Bronchial epithelial cell (primary cell): ENCODE results near the gene AMPH. TPM values are rescaled to one million over a fixed set of nuclear protein-coding genes. Genes with fewer than 3 reads are reported as not detected.
"Not testable (repeated sequence)": the region's sequence is repeated elsewhere in the genome, so short reads cannot be mapped to it uniquely, and the experiment has no call there.

ENCODE experiments used
- DNase-seq: peaks from one replicate; pipeline ENCODE4 v3.0.0-alpha.2; 2010; ENCODE audit warnings: low read depth
- FAIRE-seq: peaks from 2 replicates; lab custom pipeline; 2011; peaks lifted over from hg19 to GRCh38; lab: Jason Lieb, UNC
- H3K27me3 ChIP-seq: 2 replicates; pipeline ENCODE4 v1.5.1; 2011; ENCODE audit warnings: low read length; ENCODE audit not compliant: control insufficient read depth, insufficient read depth
- H3K36me3 ChIP-seq: 2 replicates; pipeline ENCODE4 v1.5.1; 2011; ENCODE audit warnings: low read length; ENCODE audit not compliant: control insufficient read depth, insufficient read depth
- H3K4me3 ChIP-seq: 2 replicates; pipeline ENCODE4 v1.5.1; 2011; ENCODE audit warnings: mild to moderate bottlenecking, low read depth, low read length, control low read depth
- CTCF ChIP-seq: IDR thresholded peaks from 2 replicates; pipeline ENCODE4 v1.5.1; 2011; ENCODE audit warnings: mild to moderate bottlenecking, moderate library complexity, low read length, control low read depth, inconsistent platforms; ENCODE audit not compliant: insufficient read depth, severe bottlenecking
- total RNA-seq: library from RNA; depleted of rRNA; stranded (reverse); fragments of >200 nt; gene quantifications from 2 replicates; pipeline ENCODE4 v1.2.1, GENCODE V29; 2014

AMPH gene
- total RNA-seq, 1 donor from 2014 or later: not detected

DNA sequence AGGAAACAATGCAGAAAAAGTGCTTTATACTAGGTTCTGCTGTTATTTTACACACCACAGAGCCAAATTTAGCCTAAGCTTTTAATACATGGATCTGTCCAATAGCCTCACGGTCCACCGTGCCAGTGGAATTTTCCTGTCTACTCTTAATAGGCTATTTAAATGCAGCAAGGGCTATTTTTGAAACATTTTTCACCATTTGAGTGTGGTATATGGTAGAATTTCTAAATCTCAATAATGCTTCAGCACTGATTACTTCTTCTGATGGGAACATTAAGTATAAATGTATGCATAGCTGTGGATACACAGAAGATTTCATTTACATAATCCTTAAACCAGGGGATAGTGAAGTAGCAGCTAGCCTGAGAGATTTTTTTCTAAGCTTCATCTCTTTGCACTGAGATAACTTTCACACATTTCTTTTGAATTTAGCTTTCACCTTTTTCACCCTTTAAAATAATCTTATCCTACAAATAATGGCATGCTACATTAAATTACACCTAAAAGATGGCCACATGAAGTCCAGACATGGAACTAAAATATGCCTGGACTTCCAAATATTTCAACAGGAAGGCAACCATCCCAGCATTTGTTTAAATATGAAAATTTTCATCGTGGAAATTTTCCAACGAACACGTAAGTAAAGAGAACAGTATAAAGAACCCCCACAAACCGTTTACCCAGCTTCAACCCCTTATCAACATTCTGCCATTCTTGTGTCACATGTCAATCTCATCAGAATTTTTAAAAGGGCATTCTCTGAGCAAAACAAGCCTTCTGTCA, 45.4 kb downstream of the AMPH start:
- FAIRE-seq: no peak
- DNase-seq: no peak
- no peaks in the 10 kb centered on the region for H3K27me3 ChIP-seq

GRCh38 chr7:38584443-38585210, 46.5 kb downstream of the AMPH start:
- Histone ChIP-seq H3K27me3 (no peaks in the 10 kb centered on the region), H3K36me3 (no peaks in the 10 kb centered on the region), H3K4me3 (no peak overlapping the region)
- DNase-seq (peak; percentile 5), FAIRE-seq (no peak)
- TF ChIP-seq CTCF: no peak

More for the DNA sequence above, 45.4 kb downstream of the AMPH start:
- Histone ChIP-seq H3K4me3 (no peak overlapping the region), H3K36me3 (no peaks in the 10 kb centered on the region)
- TF ChIP-seq CTCF: no peak

DNA sequence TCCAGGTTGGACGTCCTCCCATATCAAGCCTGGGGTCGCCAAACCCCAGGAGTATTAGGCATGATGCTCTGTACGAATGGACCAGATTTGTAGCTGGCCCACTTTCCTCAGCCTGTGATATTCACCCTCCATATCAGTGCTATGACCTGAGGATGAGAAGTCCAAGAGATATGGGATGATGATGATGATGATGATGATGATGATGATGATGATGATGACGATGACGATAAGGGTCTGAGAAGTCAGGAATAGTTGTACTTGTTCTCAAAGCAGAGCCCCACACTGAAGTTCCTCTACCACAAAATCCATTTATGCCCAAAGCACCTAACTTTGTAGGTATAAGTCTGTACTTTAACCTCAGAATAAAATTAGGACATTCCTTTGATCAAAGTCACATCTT, 50.7 kb downstream of the AMPH start:
- no peak for FAIRE-seq
- Histone ChIP-seq H3K4me3 (no peak overlapping the region), H3K27me3 (no peaks in the 10 kb centered on the region), H3K36me3 (no peaks in the 10 kb centered on the region)
- TF ChIP-seq CTCF: no peak
- DNase-seq: no peak

DNA sequence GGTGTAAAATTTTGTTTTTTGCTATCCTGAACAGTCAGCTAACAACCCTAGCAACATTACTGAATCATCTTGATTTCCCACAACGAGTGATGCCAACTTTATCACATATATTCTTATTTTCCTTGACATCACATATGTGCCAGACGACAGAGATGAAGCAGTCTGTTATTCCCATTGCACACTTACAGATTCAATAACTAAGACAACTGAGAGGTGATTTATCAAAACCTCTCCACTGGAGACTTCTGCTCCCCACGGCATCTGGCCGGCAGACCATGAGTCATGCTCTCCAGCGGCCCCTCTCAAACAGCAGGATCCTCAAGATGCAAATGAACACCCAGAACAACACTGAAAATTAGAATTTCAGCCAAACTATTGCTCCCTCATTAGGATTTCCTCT, 57.1 kb downstream of the AMPH start:
- DNase-seq (no peak), FAIRE-seq (no peak)
- no peaks in the 10 kb centered on the region for H3K36me3 ChIP-seq
- no peaks in the 10 kb centered on the region for H3K27me3 ChIP-seq
- no peak for TF ChIP-seq CTCF
- no peak overlapping the region for H3K4me3 ChIP-seq

DNA sequence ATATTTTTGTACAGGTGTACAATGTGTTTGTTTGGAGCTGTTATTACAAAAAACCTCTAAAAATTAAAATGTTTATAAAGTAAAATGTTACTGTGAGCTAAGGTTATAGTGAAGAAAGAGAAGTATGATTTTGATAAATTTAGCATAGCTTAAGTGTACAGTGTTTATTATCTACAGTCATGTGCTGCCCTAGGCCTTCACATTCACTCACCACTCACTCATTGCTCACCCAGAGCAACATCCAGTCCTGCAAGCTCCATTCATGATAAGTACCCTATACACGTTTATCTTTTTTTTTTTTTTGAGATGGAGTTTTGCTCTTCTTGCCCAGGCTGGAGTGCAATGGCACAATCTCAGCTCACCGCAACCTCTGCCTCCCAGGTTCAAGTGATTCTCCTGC, 59.6 kb downstream of the AMPH start:
- DNase-seq, H3K36me3 ChIP-seq, H3K27me3 ChIP-seq, H3K4me3 ChIP-seq, FAIRE-seq: not testable (repeated sequence)

- FAIRE-seq (no peak), DNase-seq (no peak)
- TF ChIP-seq CTCF: no peak
- Histone ChIP-seq H3K27me3 (no peaks in the 10 kb centered on the region), H3K36me3 (no peaks in the 10 kb centered on the region), H3K4me3 (no peak overlapping the region)
Measured at GRCh38 chr7:38568497-38568896, 62.7 kb downstream of the AMPH start.
